HEK293 (cell line): ENCODE results near the gene P2RX1.

Experiments used
- IKZF3 ChIP-seq: fragments of 450-650 bp; IDR thresholded peaks from 2 replicates; pipeline ENCODE4 v1.5.0; 2018; ENCODE audit warnings: missing biosample characterization, mild to moderate bottlenecking, missing genetic modification characterization, moderate library complexity
- KLF16 ChIP-seq: fragments of 450-650 bp; formaldehyde crosslinking; IDR thresholded peaks from 2 replicates; pipeline ENCODE4 v1.5.1; 2017; ENCODE audit warnings: missing biosample characterization, missing genetic modification characterization
- MZF1 ChIP-seq: fragments of 450-650 bp; formaldehyde crosslinking; IDR thresholded peaks from 2 replicates; pipeline ENCODE4 v1.5.1; 2017; ENCODE audit warnings: missing biosample characterization, missing genetic modification characterization, borderline replicate concordance
- SP2 ChIP-seq: fragments of 450-650 bp; formaldehyde crosslinking; IDR thresholded peaks from 2 replicates; pipeline ENCODE4 v1.5.1; 2016; ENCODE audit warnings: missing biosample characterization, missing genetic modification characterization
- ZNF121 ChIP-seq: fragments of 450-650 bp; formaldehyde crosslinking; IDR thresholded peaks from 2 replicates; pipeline ENCODE4 v1.5.1; 2016; ENCODE audit warnings: missing biosample characterization, missing genetic modification characterization
- ZNF140 ChIP-seq: fragments of 450-650 bp; formaldehyde crosslinking; IDR thresholded peaks from 2 replicates; pipeline ENCODE4 v1.5.1; 2016; ENCODE audit warnings: missing biosample characterization, missing genetic modification characterization
- ZNF174 ChIP-seq: fragments of 450-650 bp; formaldehyde crosslinking; IDR thresholded peaks from 2 replicates; pipeline ENCODE4 v1.5.0; 2017; ENCODE audit warnings: missing biosample characterization, mild to moderate bottlenecking, missing genetic modification characterization
- ZNF184 ChIP-seq: fragments of 450-650 bp; IDR thresholded peaks from 2 replicates; pipeline ENCODE4 v1.5.1; 2018; ENCODE audit warnings: missing biosample characterization, mild to moderate bottlenecking, missing genetic modification characterization
- ZNF2 ChIP-seq: fragments of 450-650 bp; formaldehyde crosslinking; IDR thresholded peaks from 2 replicates; pipeline ENCODE4 v1.5.1; 2016; ENCODE audit warnings: missing biosample characterization, missing genetic modification characterization
- ZNF341 ChIP-seq: fragments of 450-650 bp; formaldehyde crosslinking; IDR thresholded peaks from 2 replicates; pipeline ENCODE4; 2016; ENCODE audit warnings: low read depth, missing biosample characterization, missing genetic modification characterization
- ZNF366 ChIP-seq: fragments of 450-650 bp; formaldehyde crosslinking; conservative IDR thresholded peaks from 2 replicates; pipeline ENCODE4 v1.5.1; 2016; ENCODE audit warnings: missing biosample characterization, missing genetic modification characterization
- ZNF416 ChIP-seq: fragments of 450-650 bp; formaldehyde crosslinking; IDR thresholded peaks from 2 replicates; pipeline ENCODE4 v1.5.1; 2016; ENCODE audit warnings: missing biosample characterization, missing genetic modification characterization
- ZNF510 ChIP-seq: fragments of 450-650 bp; formaldehyde crosslinking; IDR thresholded peaks from 2 replicates; pipeline ENCODE4 v1.5.1; 2018; ENCODE audit warnings: mild to moderate bottlenecking, missing genetic modification characterization, missing biosample characterization; ENCODE audit not compliant: insufficient replicate concordance
- ZNF548 ChIP-seq: fragments of 450-650 bp; formaldehyde crosslinking; IDR thresholded peaks from 2 replicates; pipeline ENCODE4 v1.5.1; 2016; ENCODE audit warnings: missing biosample characterization, missing genetic modification characterization
- ZNF560 ChIP-seq: fragments of 450-650 bp; formaldehyde crosslinking; IDR thresholded peaks from 2 replicates; pipeline ENCODE4 v1.5.1; 2017; ENCODE audit warnings: missing biosample characterization, missing genetic modification characterization, borderline replicate concordance
- ZNF600 ChIP-seq: fragments of 450-650 bp; formaldehyde crosslinking; IDR thresholded peaks from 2 replicates; pipeline ENCODE4 v1.5.1; 2016; ENCODE audit warnings: missing biosample characterization, missing genetic modification characterization
- ZNF707 ChIP-seq: fragments of 450-650 bp; formaldehyde crosslinking; IDR thresholded peaks from 2 replicates; pipeline ENCODE4 v1.5.1; 2016; ENCODE audit warnings: missing biosample characterization, missing genetic modification characterization
- ZNF768 ChIP-seq: fragments of 450-650 bp; formaldehyde crosslinking; IDR thresholded peaks from 2 replicates; pipeline ENCODE4 v1.5.1; 2018; ENCODE audit warnings: missing biosample characterization, mild to moderate bottlenecking, missing genetic modification characterization
- ZNF777 ChIP-seq: fragments of 450-650 bp; formaldehyde crosslinking; IDR thresholded peaks from 2 replicates; pipeline ENCODE4 v1.5.1; 2017; ENCODE audit warnings: missing biosample characterization, missing genetic modification characterization, borderline replicate concordance
- ZNF837 ChIP-seq: fragments of 450-650 bp; formaldehyde crosslinking; IDR thresholded peaks from 2 replicates; pipeline ENCODE4 v1.5.1; 2016; ENCODE audit warnings: missing biosample characterization, missing genetic modification characterization
- TF ChIP-seq, protein P1 (sequence below): IDR thresholded peaks from 2 replicates; pipeline ENCODE4 v1.6.1; 2011; ENCODE audit warnings: mild to moderate bottlenecking, low read depth, low read length, borderline replicate concordance
- TF ChIP-seq, protein P2 (sequence below): fragments of 450-650 bp; formaldehyde crosslinking; IDR thresholded peaks from 2 replicates; pipeline ENCODE4 v1.5.1; 2017; ENCODE audit warnings: missing biosample characterization, missing genetic modification characterization
- TF ChIP-seq, protein P3 (sequence below): fragments of 450-650 bp; formaldehyde crosslinking; conservative IDR thresholded peaks from 2 replicates; pipeline ENCODE4 v1.5.1; 2016; ENCODE audit warnings: low read depth, missing biosample characterization, missing genetic modification characterization
- TF ChIP-seq, protein P4 (sequence below): fragments of 450-650 bp; formaldehyde crosslinking; IDR thresholded peaks from 2 replicates; pipeline ENCODE4 v1.5.1; 2016; ENCODE audit warnings: missing biosample characterization, missing genetic modification characterization
- TF ChIP-seq, protein P5 (sequence below): fragments of 450-650 bp; formaldehyde crosslinking; IDR thresholded peaks from 2 replicates; pipeline ENCODE4 v1.5.1; 2016; ENCODE audit warnings: missing biosample characterization, missing genetic modification characterization
- TF ChIP-seq, protein P6 (sequence below): fragments of 450-650 bp; formaldehyde crosslinking; conservative IDR thresholded peaks from 2 replicates; pipeline ENCODE4 v1.5.1; 2016; ENCODE audit warnings: low read depth, missing biosample characterization, missing genetic modification characterization

P2RX1 gene

DNA sequence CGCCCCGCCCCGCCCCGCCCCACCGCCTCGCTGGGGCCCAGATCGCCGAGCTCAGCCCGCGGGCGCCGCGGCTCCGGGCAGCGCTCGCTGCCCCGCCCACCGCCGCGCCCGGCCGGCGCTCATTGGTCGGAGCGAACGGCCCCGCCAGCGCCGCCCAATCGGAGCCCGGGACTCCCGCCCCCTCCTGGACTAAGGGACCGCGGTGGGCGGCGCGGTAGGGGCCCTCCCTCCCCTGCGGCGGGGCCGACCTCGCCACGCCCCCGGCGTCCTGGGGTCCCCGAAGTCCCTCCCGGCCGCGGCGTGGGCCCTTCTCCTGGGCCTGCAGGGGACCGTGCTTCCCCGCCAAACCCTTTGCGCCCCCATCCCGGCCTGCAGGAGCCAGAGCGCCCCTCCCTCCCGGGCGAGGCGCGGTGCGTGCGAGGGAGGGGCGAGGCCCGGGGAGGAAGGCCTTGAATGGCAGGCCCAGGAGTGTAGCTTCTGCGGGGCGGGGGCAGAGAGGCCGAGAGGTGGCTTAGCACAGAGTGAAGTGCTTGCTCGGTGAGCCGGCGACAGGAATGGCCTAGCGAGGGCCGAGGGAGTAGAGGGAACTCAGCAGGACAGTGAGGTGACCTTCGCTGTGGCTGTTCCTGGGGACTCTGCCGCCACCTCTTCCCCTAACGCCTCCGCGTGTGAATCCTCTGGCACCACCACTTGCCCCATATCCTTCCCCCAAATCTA is 23.1 kb downstream of the P2RX1 start, which contains the start of gene CAMKK1 (continued):
- TF ChIP-seq, protein P1, sequence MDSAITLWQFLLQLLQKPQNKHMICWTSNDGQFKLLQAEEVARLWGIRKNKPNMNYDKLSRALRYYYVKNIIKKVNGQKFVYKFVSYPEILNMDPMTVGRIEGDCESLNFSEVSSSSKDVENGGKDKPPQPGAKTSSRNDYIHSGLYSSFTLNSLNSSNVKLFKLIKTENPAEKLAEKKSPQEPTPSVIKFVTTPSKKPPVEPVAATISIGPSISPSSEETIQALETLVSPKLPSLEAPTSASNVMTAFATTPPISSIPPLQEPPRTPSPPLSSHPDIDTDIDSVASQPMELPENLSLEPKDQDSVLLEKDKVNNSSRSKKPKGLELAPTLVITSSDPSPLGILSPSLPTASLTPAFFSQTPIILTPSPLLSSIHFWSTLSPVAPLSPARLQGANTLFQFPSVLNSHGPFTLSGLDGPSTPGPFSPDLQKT, result no peak
- TF ChIP-seq, protein P2, sequence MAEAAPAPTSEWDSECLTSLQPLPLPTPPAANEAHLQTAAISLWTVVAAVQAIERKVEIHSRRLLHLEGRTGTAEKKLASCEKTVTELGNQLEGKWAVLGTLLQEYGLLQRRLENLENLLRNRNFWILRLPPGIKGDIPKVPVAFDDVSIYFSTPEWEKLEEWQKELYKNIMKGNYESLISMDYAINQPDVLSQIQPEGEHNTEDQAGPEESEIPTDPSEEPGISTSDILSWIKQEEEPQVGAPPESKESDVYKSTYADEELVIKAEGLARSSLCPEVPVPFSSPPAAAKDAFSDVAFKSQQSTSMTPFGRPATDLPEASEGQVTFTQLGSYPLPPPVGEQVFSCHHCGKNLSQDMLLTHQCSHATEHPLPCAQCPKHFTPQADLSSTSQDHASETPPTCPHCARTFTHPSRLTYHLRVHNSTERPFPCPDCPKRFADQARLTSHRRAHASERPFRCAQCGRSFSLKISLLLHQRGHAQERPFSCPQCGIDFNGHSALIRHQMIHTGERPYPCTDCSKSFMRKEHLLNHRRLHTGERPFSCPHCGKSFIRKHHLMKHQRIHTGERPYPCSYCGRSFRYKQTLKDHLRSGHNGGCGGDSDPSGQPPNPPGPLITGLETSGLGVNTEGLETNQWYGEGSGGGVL, result peak; percentile 57
- TF ChIP-seq ZNF707 (tag by site-specific recombination) (no peak), ZNF2 (no peak), KLF16 (tag by site-specific recombination) (peak; percentile 85), ZNF510 (no peak), ZNF768 (tag by site-specific recombination) (no peak), ZNF560 (no peak), ZNF600 (tag by site-specific recombination) (peak; percentile 43), ZNF416 (tag by site-specific recombination) (no peak), ZNF341 (tag by site-specific recombination) (peak; percentile 96), ZNF548 (tag by site-specific recombination) (no peak), ZNF777 (tag by site-specific recombination) (no peak), ZNF140 (tag by site-specific recombination) (no peak), ZNF174 (tag by site-specific recombination) (no peak), MZF1 (tag by site-specific recombination) (no peak), SP2 (peak; percentile 71), IKZF3 (0 out of 2 replicates have a peak, but pooled peaks have one; percentile 25), ZNF121 (tag by site-specific recombination) (peak; percentile 35; the same call in 1 of the 2 replicates), ZNF837 (tag by site-specific recombination) (no peak), ZNF366 (tag by site-specific recombination) (no peak), ZNF184 (tag by site-specific recombination) (no peak)
- TF ChIP-seq, protein P3, sequence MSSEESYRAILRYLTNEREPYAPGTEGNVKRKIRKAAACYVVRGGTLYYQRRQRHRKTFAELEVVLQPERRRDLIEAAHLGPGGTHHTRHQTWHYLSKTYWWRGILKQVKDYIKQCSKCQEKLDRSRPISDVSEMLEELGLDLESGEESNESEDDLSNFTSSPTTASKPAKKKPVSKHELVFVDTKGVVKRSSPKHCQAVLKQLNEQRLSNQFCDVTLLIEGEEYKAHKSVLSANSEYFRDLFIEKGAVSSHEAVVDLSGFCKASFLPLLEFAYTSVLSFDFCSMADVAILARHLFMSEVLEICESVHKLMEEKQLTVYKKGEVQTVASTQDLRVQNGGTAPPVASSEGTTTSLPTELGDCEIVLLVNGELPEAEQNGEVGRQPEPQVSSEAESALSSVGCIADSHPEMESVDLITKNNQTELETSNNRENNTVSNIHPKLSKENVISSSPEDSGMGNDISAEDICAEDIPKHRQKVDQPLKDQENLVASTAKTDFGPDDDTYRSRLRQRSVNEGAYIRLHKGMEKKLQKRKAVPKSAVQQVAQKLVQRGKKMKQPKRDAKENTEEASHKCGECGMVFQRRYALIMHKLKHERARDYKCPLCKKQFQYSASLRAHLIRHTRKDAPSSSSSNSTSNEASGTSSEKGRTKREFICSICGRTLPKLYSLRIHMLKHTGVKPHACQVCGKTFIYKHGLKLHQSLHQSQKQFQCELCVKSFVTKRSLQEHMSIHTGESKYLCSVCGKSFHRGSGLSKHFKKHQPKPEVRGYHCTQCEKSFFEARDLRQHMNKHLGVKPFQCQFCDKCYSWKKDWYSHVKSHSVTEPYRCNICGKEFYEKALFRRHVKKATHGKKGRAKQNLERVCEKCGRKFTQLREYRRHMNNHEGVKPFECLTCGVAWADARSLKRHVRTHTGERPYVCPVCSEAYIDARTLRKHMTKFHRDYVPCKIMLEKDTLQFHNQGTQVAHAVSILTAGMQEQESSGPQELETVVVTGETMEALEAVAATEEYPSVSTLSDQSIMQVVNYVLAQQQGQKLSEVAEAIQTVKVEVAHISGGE, result no peak
- TF ChIP-seq, protein P4, sequence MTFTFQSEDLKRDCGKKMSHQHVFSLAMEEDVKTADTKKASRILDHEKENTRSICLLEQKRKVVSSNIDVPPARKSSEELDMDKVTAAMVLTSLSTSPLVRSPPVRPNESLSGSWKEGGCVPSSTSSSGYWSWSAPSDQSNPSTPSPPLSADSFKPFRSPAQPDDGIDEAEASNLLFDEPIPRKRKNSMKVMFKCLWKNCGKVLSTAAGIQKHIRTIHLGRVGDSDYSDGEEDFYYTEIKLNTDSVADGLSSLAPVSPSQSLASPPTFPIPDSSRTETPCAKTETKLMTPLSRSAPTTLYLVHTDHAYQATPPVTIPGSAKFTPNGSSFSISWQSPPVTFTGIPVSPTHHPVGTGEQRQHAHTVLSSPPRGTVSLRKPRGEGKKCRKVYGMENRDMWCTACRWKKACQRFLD (tag by site-specific recombination), result no peak
- TF ChIP-seq, protein P5, sequence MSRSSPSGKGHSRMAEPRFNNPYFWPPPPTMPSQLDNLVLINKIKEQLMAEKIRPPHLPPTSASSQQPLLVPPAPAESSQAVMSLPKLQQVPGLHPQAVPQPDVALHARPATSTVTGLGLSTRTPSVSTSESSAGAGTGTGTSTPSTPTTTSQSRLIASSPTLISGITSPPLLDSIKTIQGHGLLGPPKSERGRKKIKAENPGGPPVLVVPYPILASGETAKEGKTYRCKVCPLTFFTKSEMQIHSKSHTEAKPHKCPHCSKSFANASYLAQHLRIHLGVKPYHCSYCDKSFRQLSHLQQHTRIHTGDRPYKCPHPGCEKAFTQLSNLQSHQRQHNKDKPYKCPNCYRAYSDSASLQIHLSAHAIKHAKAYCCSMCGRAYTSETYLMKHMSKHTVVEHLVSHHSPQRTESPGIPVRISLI, result no peak
- TF ChIP-seq, protein P6, sequence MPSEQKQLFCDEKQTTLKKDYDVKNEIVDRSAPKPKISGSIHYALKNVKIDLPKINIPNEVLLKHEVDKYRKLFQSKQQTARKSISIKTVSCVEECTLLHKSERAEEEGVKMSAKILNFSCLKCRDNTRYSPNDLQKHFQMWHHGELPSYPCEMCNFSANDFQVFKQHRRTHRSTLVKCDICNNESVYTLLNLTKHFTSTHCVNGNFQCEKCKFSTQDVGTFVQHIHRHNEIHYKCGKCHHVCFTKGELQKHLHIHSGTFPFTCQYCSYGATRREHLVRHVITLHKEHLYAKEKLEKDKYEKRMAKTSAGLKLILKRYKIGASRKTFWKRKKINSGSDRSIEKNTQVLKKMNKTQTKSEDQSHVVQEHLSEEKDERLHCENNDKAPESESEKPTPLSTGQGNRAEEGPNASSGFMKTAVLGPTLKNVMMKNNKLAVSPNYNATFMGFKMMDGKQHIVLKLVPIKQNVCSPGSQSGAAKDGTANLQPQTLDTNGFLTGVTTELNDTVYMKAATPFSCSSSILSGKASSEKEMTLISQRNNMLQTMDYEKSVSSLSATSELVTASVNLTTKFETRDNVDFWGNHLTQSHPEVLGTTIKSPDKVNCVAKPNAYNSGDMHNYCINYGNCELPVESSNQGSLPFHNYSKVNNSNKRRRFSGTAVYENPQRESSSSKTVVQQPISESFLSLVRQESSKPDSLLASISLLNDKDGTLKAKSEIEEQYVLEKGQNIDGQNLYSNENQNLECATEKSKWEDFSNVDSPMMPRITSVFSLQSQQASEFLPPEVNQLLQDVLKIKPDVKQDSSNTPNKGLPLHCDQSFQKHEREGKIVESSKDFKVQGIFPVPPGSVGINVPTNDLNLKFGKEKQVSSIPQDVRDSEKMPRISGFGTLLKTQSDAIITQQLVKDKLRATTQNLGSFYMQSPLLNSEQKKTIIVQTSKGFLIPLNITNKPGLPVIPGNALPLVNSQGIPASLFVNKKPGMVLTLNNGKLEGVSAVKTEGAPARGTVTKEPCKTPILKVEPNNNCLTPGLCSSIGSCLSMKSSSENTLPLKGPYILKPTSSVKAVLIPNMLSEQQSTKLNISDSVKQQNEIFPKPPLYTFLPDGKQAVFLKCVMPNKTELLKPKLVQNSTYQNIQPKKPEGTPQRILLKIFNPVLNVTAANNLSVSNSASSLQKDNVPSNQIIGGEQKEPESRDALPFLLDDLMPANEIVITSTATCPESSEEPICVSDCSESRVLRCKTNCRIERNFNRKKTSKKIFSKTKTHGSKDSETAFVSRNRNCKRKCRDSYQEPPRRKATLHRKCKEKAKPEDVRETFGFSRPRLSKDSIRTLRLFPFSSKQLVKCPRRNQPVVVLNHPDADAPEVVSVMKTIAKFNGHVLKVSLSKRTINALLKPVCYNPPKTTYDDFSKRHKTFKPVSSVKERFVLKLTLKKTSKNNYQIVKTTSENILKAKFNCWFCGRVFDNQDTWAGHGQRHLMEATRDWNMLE (tag by site-specific recombination), result no peak
